ENCODE measurements around the gene PTCH2.
A peak's percentile ranks its signal among the peaks of the same experiment; 100 is the strongest.

PTCH2 gene

GRCh38 chr1:44831516-44831915 lies 11.5 kb downstream of the PTCH2 start (continued):
- TF ChIP-seq CTCF (tag by site-specific recombination; IDR thresholded peaks at IDR 0.05) (no peak), OSR2 (tag by site-specific recombination; IDR thresholded peaks at IDR 0.05) (0 out of 2 replicates have a peak, but pooled peaks have one; percentile 12), ZFP41 (tag by site-specific recombination; IDR thresholded peaks at IDR 0.05; ENCODE audit: borderline replicate concordance) (no peak), IKZF3 (tag by site-specific recombination; IDR thresholded peaks at IDR 0.05) (no peak), ZBTB8A (tag by site-specific recombination; IDR thresholded peaks at IDR 0.05) (no peak), ZNF501 (tag by site-specific recombination; IDR thresholded peaks at IDR 0.05) (no peak), ZNF645 (tag by site-specific recombination; IDR thresholded peaks at IDR 0.05) (no peak), ZNF660 (tag by site-specific recombination; IDR thresholded peaks at IDR 0.05) (no peak), ZNF670 (tag by site-specific recombination; IDR thresholded peaks at IDR 0.05; ENCODE audit: low read depth) (no peak), SP7 (tag by site-specific recombination; IDR thresholded peaks at IDR 0.05) (peak; percentile 77), ZNF747 (tag by site-specific recombination; IDR thresholded peaks at IDR 0.05) (no peak), ZNF266 (tag by site-specific recombination; IDR thresholded peaks at IDR 0.05; ENCODE audit: low read depth) (no peak), ZNF391 (tag by site-specific recombination; IDR thresholded peaks at IDR 0.05; ENCODE audit: borderline replicate concordance, low read depth) (no peak), ZBTB20 (tag by site-specific recombination; IDR thresholded peaks at IDR 0.05) (peak; percentile 84), ZNF561 (tag by site-specific recombination; IDR thresholded peaks at IDR 0.05; ENCODE audit: borderline replicate concordance) (no peak), ZSCAN30 (tag by site-specific recombination; IDR thresholded peaks at IDR 0.05) (no peak), ZNF214 (tag by site-specific recombination; IDR thresholded peaks at IDR 0.05; ENCODE audit: borderline replicate concordance) (no peak), ATF2 (tag by site-specific recombination; IDR thresholded peaks at IDR 0.05; ENCODE audit: low read depth) (no peak), ZXDB (tag by site-specific recombination; IDR thresholded peaks at IDR 0.05) (no peak), ZNF843 (tag by site-specific recombination; IDR thresholded peaks at IDR 0.05) (no peak), ZNF707 (tag by site-specific recombination; IDR thresholded peaks at IDR 0.05) (no peak), ZNF202 (tag by site-specific recombination; IDR thresholded peaks at IDR 0.05; ENCODE audit: borderline replicate concordance) (no peak), SETDB1 (IDR thresholded peaks at IDR 0.05; ENCODE audit: insufficient read length, low read length) (no peak), ZNF596 (tag by site-specific recombination; IDR thresholded peaks at IDR 0.05) (no peak), ZNF610 (tag by site-specific recombination; IDR thresholded peaks at IDR 0.05; ENCODE audit: borderline replicate concordance) (no peak), ZNF423 (tag by site-specific recombination; IDR thresholded peaks at IDR 0.05) (peak; percentile 69; the same call in 1 of the 2 replicates)
- TF ChIP-seq, protein P1, sequence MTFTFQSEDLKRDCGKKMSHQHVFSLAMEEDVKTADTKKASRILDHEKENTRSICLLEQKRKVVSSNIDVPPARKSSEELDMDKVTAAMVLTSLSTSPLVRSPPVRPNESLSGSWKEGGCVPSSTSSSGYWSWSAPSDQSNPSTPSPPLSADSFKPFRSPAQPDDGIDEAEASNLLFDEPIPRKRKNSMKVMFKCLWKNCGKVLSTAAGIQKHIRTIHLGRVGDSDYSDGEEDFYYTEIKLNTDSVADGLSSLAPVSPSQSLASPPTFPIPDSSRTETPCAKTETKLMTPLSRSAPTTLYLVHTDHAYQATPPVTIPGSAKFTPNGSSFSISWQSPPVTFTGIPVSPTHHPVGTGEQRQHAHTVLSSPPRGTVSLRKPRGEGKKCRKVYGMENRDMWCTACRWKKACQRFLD (tag by site-specific recombination; IDR thresholded peaks at IDR 0.05) = no peak
- TF ChIP-seq, protein P2, sequence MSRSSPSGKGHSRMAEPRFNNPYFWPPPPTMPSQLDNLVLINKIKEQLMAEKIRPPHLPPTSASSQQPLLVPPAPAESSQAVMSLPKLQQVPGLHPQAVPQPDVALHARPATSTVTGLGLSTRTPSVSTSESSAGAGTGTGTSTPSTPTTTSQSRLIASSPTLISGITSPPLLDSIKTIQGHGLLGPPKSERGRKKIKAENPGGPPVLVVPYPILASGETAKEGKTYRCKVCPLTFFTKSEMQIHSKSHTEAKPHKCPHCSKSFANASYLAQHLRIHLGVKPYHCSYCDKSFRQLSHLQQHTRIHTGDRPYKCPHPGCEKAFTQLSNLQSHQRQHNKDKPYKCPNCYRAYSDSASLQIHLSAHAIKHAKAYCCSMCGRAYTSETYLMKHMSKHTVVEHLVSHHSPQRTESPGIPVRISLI (tag by site-specific recombination; IDR thresholded peaks at IDR 0.05) = no peak
- TF ChIP-seq, protein P3, sequence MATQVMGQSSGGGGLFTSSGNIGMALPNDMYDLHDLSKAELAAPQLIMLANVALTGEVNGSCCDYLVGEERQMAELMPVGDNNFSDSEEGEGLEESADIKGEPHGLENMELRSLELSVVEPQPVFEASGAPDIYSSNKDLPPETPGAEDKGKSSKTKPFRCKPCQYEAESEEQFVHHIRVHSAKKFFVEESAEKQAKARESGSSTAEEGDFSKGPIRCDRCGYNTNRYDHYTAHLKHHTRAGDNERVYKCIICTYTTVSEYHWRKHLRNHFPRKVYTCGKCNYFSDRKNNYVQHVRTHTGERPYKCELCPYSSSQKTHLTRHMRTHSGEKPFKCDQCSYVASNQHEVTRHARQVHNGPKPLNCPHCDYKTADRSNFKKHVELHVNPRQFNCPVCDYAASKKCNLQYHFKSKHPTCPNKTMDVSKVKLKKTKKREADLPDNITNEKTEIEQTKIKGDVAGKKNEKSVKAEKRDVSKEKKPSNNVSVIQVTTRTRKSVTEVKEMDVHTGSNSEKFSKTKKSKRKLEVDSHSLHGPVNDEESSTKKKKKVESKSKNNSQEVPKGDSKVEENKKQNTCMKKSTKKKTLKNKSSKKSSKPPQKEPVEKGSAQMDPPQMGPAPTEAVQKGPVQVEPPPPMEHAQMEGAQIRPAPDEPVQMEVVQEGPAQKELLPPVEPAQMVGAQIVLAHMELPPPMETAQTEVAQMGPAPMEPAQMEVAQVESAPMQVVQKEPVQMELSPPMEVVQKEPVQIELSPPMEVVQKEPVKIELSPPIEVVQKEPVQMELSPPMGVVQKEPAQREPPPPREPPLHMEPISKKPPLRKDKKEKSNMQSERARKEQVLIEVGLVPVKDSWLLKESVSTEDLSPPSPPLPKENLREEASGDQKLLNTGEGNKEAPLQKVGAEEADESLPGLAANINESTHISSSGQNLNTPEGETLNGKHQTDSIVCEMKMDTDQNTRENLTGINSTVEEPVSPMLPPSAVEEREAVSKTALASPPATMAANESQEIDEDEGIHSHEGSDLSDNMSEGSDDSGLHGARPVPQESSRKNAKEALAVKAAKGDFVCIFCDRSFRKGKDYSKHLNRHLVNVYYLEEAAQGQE (tag by site-specific recombination; IDR thresholded peaks at IDR 0.05) = no peak
- TF ChIP-seq, protein P4, sequence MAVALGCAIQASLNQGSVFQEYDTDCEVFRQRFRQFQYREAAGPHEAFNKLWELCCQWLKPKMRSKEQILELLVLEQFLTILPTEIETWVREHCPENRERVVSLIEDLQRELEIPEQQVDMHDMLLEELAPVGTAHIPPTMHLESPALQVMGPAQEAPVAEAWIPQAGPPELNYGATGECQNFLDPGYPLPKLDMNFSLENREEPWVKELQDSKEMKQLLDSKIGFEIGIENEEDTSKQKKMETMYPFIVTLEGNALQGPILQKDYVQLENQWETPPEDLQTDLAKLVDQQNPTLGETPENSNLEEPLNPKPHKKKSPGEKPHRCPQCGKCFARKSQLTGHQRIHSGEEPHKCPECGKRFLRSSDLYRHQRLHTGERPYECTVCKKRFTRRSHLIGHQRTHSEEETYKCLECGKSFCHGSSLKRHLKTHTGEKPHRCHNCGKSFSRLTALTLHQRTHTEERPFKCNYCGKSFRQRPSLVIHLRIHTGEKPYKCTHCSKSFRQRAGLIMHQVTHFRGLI (tag by site-specific recombination; IDR thresholded peaks at IDR 0.05) = no peak

All from HEK293 (cell line).